HFFc6 (cell line): Measurements from ENCODE around the gene CELA2A. TPM values are rescaled to one million over a fixed set of nuclear protein-coding genes. Genes with fewer than 3 reads are reported as not detected.

Source experiments
- DNase-seq: peaks from one replicate; pipeline ENCODE4 v3.0.0-alpha.2; 2018
- H3K27ac Mint-ChIP-seq: 2 replicates; pipeline ENCODE4 v1.8.0; 2020; ENCODE audit warnings: mild to moderate bottlenecking, mixed read lengths
- H3K27me3 Mint-ChIP-seq: 2 replicates; pipeline ENCODE4 v1.8.0; 2021; ENCODE audit warnings: mild to moderate bottlenecking, moderate library complexity, mixed read lengths; ENCODE audit not compliant: insufficient read depth
- H3K36me3 Mint-ChIP-seq: 2 replicates; pipeline ENCODE4 v1.8.0; 2021; ENCODE audit warnings: low read depth, mixed read lengths
- H3K4me1 Mint-ChIP-seq: 2 replicates; pipeline ENCODE4 v1.8.0; 2020; ENCODE audit warnings: low read depth, mixed read lengths
- H3K4me3 Mint-ChIP-seq: 2 replicates; pipeline ENCODE4 v1.8.0; 2020; ENCODE audit warnings: mild to moderate bottlenecking, moderate library complexity, mixed read lengths
- H3K9me3 Mint-ChIP-seq: 2 replicates; pipeline ENCODE4 v1.8.0; 2020; ENCODE audit warnings: mild to moderate bottlenecking, mixed read lengths
- total RNA-seq, 6 experiments: library from RNA; stranded (reverse); fragmentation: NEBNext Ultra II Directional; extraction: Animal tissue kit (Norgen Biotek cat#: 25700); gene quantifications; 2 replicates in 1 of 6; 3 replicates in 5 of 6; pipeline ENCODE4 v1.2.3, GENCODE V29; 2021
- TF ChIP-seq, protein P1 (sequence below): fragments of 200-600 bp; sonication (generic); IDR thresholded peaks from 2 replicates; pipeline ENCODE4 v1.5.0; 2021; ENCODE audit warnings: antibody characterized with exemption, mild to moderate bottlenecking

CELA2A gene
- total RNA-seq, 6 experiments from 2014 or later: not detected

DNA sequence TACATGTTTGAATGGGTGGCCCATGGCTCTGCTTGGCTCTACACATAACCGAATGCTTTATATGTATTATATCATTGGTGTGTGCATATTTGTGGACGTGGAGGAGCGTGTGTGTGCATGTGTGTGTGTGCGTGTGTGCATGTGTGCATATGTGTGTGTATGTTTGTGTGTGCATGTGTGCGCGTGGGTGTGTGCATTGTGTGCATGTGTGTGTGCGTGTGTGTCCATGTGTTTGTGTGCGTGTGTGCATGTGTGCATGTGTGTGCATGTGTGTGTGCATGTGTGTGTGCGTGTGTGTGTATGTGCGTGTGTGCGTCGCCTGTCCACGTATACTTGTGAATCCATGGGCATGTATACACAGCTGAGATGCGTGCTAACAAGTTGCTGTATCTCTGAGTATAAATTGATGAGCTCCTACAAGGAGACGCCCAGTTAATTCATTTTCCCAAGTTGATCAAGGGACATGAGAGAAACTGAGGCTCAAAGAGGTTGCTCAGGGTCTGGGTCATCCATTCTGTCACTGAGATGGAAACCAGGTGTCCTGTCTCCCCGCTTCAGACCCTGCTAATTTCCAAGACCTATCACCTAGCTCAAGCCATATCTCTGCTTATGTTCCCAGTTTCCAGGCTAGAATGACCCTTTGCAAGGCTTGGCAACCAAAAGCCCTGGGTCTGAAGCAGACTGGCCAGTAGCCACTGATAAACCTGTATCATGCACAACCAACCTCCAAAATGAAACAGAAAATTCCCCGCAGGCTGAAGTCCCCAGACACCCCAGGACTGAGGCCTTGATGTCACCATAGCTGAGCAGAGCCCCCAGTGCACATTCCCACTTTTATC, 21.1 kb upstream of the CELA2A start:
- TF ChIP-seq, protein P1, sequence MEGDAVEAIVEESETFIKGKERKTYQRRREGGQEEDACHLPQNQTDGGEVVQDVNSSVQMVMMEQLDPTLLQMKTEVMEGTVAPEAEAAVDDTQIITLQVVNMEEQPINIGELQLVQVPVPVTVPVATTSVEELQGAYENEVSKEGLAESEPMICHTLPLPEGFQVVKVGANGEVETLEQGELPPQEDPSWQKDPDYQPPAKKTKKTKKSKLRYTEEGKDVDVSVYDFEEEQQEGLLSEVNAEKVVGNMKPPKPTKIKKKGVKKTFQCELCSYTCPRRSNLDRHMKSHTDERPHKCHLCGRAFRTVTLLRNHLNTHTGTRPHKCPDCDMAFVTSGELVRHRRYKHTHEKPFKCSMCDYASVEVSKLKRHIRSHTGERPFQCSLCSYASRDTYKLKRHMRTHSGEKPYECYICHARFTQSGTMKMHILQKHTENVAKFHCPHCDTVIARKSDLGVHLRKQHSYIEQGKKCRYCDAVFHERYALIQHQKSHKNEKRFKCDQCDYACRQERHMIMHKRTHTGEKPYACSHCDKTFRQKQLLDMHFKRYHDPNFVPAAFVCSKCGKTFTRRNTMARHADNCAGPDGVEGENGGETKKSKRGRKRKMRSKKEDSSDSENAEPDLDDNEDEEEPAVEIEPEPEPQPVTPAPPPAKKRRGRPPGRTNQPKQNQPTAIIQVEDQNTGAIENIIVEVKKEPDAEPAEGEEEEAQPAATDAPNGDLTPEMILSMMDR: no peak
- H3K27ac Mint-ChIP-seq: no peak overlapping the region
- H3K36me3 Mint-ChIP-seq: no peaks in the 10 kb centered on the region
- H3K27me3 Mint-ChIP-seq: no peaks in the 10 kb centered on the region; the same call in none of the 2 replicates
- H3K4me1 Mint-ChIP-seq: peaks cover 12% of the 10 kb centered on the region
- no peaks in the 10 kb centered on the region for H3K9me3 Mint-ChIP-seq
- DNase-seq: no peak
- H3K4me3 Mint-ChIP-seq: no peak overlapping the region

DNA sequence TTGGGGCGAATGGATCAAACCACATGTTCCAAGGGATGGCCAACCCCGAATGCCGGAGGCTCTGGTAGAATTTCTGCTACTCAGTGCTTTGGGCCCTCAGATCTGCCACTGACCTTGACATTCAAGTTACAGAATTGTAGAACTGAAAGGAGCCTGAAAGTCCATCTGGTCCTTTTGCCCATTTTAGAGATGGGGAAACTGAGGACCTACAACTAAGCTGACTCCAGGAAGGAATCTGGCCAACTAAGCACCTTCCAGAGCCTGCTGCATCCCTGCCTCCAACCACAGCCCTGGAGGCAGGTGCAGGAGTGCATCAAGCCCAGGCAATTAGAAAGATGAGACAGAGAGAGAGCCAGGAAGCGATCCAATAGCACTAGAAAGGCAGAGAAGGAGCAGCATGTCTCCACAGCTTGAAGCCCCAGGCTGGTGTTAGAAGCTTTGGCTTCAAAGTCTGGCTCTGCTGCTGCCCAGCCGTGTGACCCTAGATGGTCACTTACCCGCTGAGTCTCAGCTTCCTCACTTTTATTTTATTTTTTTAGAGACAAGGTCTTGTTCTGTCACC, 19.6 kb upstream of the CELA2A start:
- H3K36me3 Mint-ChIP-seq: no peaks in the 10 kb centered on the region
- no peak overlapping the region for H3K4me3 Mint-ChIP-seq
- TF ChIP-seq, protein P1: no peak
- peaks cover 10% of the 10 kb centered on the region for H3K27me3 Mint-ChIP-seq
- H3K27ac Mint-ChIP-seq: no peak overlapping the region
- no peaks in the 10 kb centered on the region for H3K9me3 Mint-ChIP-seq
- peaks cover 12% of the 10 kb centered on the region for H3K4me1 Mint-ChIP-seq
- no peak for DNase-seq

DNA sequence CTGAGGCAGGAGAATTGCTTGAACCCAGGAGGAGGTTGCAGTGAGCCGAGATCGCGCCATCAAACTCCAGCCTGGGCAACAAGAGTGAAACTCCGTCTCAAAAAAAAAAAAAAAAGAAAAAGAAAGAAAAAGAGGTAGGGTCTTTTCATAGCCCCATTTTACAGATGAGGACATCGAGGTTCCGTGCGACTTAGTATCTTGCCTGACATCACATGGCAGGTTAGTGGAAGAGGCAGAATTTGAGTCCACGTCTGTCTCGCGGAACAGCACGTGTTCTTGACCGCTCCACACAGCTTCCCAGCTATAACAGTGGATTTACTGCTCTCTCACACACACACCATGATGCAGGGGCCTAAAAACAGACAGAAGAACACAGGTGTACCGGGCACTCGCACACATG, 17.2 kb upstream of the CELA2A start:
- Mint-ChIP-seq H3K9me3 (no peaks in the 10 kb centered on the region), H3K4me3 (no peak overlapping the region), H3K27ac (no peak overlapping the region), H3K36me3 (no peaks in the 10 kb centered on the region), H3K4me1 (no peaks in the 10 kb centered on the region), H3K27me3 (peaks cover 15% of the 10 kb centered on the region)
- TF ChIP-seq, protein P1: no peak
- DNase-seq: no peak

DNA sequence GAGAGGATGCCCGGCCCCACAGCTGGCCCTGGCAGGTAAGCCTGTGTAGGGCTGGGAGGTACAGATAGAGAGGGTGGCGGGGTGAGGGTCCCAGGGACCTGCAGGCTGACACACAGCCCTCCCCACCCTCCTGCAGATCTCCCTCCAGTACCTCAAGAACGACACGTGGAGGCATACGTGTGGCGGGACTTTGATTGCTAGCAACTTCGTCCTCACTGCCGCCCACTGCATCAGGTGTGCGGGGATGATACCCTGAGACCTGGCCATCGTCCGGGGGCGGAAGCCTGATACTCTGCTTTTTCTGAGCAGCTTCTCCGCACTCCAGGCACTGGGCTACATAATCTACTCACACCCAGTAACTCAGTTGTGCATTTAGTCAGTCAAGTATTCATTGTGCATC, 16.2 kb upstream of the CELA2A start:
- Mint-ChIP-seq H3K4me1 (no peaks in the 10 kb centered on the region), H3K4me3 (no peak overlapping the region), H3K27ac (no peak overlapping the region), H3K36me3 (no peaks in the 10 kb centered on the region), H3K27me3 (peaks cover 18% of the 10 kb centered on the region), H3K9me3 (no peaks in the 10 kb centered on the region)
- TF ChIP-seq, protein P1: no peak
- DNase-seq: no peak

DNA sequence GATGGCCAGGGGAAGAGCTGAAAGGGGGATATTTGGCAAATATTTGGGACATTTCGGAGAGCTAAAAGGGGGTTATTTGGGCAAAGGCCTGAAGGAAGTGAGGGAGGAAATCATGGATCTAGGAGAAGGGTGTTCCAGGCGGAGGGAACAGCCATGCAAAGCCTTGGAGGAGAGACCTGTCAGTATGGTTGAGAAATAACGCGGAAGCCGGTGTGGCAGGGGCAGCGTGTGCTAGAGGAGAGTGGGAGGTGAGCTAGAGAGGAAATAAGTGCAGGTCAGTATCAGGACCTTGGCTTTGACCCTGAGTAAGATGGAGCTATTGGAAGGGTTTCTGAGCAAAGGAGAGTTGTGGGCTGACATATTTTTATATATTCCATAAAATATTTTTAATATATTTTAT, 15.3 kb upstream of the CELA2A start:
- Mint-ChIP-seq H3K27ac (no peak overlapping the region), H3K36me3 (no peaks in the 10 kb centered on the region), H3K27me3 (peaks cover 18% of the 10 kb centered on the region), H3K4me3 (no peak overlapping the region), H3K4me1 (no peaks in the 10 kb centered on the region), H3K9me3 (no peaks in the 10 kb centered on the region)
- no peak for DNase-seq
- TF ChIP-seq, protein P1: no peak
